ENCODE results near the gene NDST1.

GRCh38 chr5:150601491-150602345 is 93.8 kb downstream of the NDST1 start:
- TF ChIP-seq POLR2A (IDR thresholded peaks at IDR 0.05) (no peak), EP300 (IDR thresholded peaks at IDR 0.05; ENCODE audit: low read depth) (no peak)
- TF ChIP-seq, protein P1, sequence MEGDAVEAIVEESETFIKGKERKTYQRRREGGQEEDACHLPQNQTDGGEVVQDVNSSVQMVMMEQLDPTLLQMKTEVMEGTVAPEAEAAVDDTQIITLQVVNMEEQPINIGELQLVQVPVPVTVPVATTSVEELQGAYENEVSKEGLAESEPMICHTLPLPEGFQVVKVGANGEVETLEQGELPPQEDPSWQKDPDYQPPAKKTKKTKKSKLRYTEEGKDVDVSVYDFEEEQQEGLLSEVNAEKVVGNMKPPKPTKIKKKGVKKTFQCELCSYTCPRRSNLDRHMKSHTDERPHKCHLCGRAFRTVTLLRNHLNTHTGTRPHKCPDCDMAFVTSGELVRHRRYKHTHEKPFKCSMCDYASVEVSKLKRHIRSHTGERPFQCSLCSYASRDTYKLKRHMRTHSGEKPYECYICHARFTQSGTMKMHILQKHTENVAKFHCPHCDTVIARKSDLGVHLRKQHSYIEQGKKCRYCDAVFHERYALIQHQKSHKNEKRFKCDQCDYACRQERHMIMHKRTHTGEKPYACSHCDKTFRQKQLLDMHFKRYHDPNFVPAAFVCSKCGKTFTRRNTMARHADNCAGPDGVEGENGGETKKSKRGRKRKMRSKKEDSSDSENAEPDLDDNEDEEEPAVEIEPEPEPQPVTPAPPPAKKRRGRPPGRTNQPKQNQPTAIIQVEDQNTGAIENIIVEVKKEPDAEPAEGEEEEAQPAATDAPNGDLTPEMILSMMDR (IDR thresholded peaks at IDR 0.05), result no peak

All from transverse colon (tissue), 3 donors.